CD14-positive monocyte (primary cell): Measurements from ENCODE around the gene THRB. TPM values are rescaled to one million over a fixed set of nuclear protein-coding genes. Genes with fewer than 3 reads are reported as not detected.

ENCODE experiments used
- DNase-seq, 3 donors: peaks; one replicate each; pipeline ENCODE4 v3.0.0-alpha.2; 2011 to 2022
- H2AFZ ChIP-seq: 2 replicates; pipeline ENCODE4 v1.6.0; 2012; ENCODE audit warnings: mild to moderate bottlenecking, low read depth, low read length, inconsistent platforms; ENCODE audit not compliant: insufficient read depth, poor library complexity, severe bottlenecking
- H3K27ac ChIP-seq, 2 donors: 1 replicate in 1 of 2; 2 replicates in 1 of 2; pipeline ENCODE4 v1.5.1; 2012 to 2013; ENCODE audit warnings: low read length in 2 of 2, control low read depth in 1 of 2, inconsistent platforms in 1 of 2, low read depth in 1 of 2, mild to moderate bottlenecking in 1 of 2
- H3K27me3 ChIP-seq, 2 donors: one replicate each; pipeline versions ENCODE4 v1.6.0 to v1.6.1; 2011 to 2013; ENCODE audit warnings: low read length in 2 of 2; ENCODE audit not compliant: control insufficient read depth in 2 of 2, insufficient read depth in 2 of 2
- H3K36me3 ChIP-seq, 2 donors: replicated peaks in 1 of 2; 1 replicate in 1 of 2; 2 replicates in 1 of 2; pipeline versions ENCODE4 v1.5.1 to v1.6.1; 2012 to 2013; ENCODE audit warnings: low read length in 2 of 2, control low read depth in 1 of 2, inconsistent platforms in 1 of 2, mild to moderate bottlenecking in 1 of 2; ENCODE audit not compliant: insufficient read depth in 2 of 2, control insufficient read depth in 1 of 2
- H3K4me1 ChIP-seq, 2 donors: 1 replicate in 1 of 2; 2 replicates in 1 of 2; pipeline versions ENCODE4 v1.5.1 to v1.6.1; 2012 to 2013; ENCODE audit warnings: low read length in 2 of 2, control low read depth in 1 of 2, inconsistent platforms in 1 of 2, mild to moderate bottlenecking in 1 of 2, moderate library complexity in 1 of 2; ENCODE audit not compliant: insufficient read depth in 2 of 2, control insufficient read depth in 1 of 2
- H3K4me2 ChIP-seq: replicated peaks from 2 replicates; pipeline ENCODE3; 2012; ENCODE audit warnings: low read length, moderate library complexity, mild to moderate bottlenecking; ENCODE audit not compliant: poor library complexity, severe bottlenecking; ENCODE audit errors: extremely low read depth
- H3K4me3 ChIP-seq, 3 experiments: fragments of 200-600 bp in 1 of 3; sonication (generic) in 1 of 3; replicated peaks in 1 of 3; 1 replicate in 2 of 3; 2 replicates in 1 of 3; pipeline ENCODE4 v1.5.1; 2011 to 2013; ENCODE audit warnings: low read length in 3 of 3, mild to moderate bottlenecking in 3 of 3, control low read depth in 2 of 3, low read depth in 2 of 3, inconsistent platforms in 1 of 3, moderate library complexity in 1 of 3
- H3K79me2 ChIP-seq: 2 replicates; pipeline ENCODE4 v1.6.0; 2012; ENCODE audit warnings: mild to moderate bottlenecking, control low read depth, inconsistent platforms, low read length, moderate library complexity; ENCODE audit not compliant: insufficient read depth
- H3K9ac ChIP-seq: 2 replicates; pipeline ENCODE4 v1.6.0; 2017; ENCODE audit warnings: low read length, mild to moderate bottlenecking; ENCODE audit not compliant: insufficient read depth, poor library complexity, severe bottlenecking
- H3K9me3 ChIP-seq, 2 donors: replicated peaks in 1 of 2; 1 replicate in 1 of 2; 2 replicates in 1 of 2; pipeline versions ENCODE4 v1.5.1 to v1.6.1; 2012 to 2013; ENCODE audit warnings: low read length in 2 of 2, control low read depth in 1 of 2; ENCODE audit not compliant: control insufficient read depth in 1 of 2, insufficient read depth in 1 of 2
- H4K20me1 ChIP-seq: 2 replicates; pipeline ENCODE4 v1.6.0; 2012; ENCODE audit warnings: mild to moderate bottlenecking, low read length, control low read depth, moderate library complexity; ENCODE audit not compliant: insufficient read depth
- H3K27ac Mint-ChIP-seq, 7 donors: one replicate each; pipeline ENCODE4 v1.8.0; 2020; ENCODE audit warnings: mild to moderate bottlenecking in 7 of 7, mixed read lengths in 7 of 7, moderate library complexity in 6 of 7, inconsistent platforms in 2 of 7
- H3K27me3 Mint-ChIP-seq, 3 donors: one replicate each; pipeline ENCODE4 v1.8.0; 2021 to 2022; ENCODE audit warnings: low read depth in 3 of 3, mild to moderate bottlenecking in 3 of 3, mixed read lengths in 3 of 3, moderate library complexity in 3 of 3, inconsistent platforms in 1 of 3
- H3K36me3 Mint-ChIP-seq, 2 donors: one replicate each; pipeline ENCODE4 v1.8.0; 2020; ENCODE audit warnings: mixed read lengths in 2 of 2, inconsistent platforms in 1 of 2, mild to moderate bottlenecking in 1 of 2
- H3K4me1 Mint-ChIP-seq: one replicate; pipeline ENCODE4 v1.8.0; 2020; ENCODE audit warnings: mild to moderate bottlenecking, mixed read lengths
- H3K4me3 Mint-ChIP-seq, 2 donors: one replicate each; pipeline ENCODE4 v1.8.0; 2020; ENCODE audit warnings: mild to moderate bottlenecking in 2 of 2, mixed read lengths in 2 of 2, moderate library complexity in 1 of 2
- H3K9me3 Mint-ChIP-seq, 7 donors: one replicate each; pipeline ENCODE4 v1.8.0; 2020 to 2022; ENCODE audit warnings: mixed read lengths in 7 of 7, mild to moderate bottlenecking in 6 of 7, moderate library complexity in 6 of 7, inconsistent platforms in 2 of 7
- WGBS: methylation state at CpG from one replicate; pipeline ENCODE4 v1.1.5; 2013; ENCODE audit warnings: missing lambda C conversion rate; ENCODE audit not compliant: insufficient coverage; 5-methylcytosine and 5-hydroxymethylcytosine counted together
- intact Hi-C, 2 donors: fragments of 100-400 bp; cut with micrococcal nuclease; formaldehyde crosslinking; loops; one replicate each; pipeline versions ENCODE4 v1.15.0 to v1.15.1; 2023
- polyA plus RNA-seq, 3 donors: library from polyadenylated mRNA; depleted of rRNA in 1 of 3; unstranded in 2 of 3; stranded (reverse) in 1 of 3; fragments of 300-500 nt in 2 of 3; fragments of >200 nt in 1 of 3; fragmentation: Illumina TruSeq in 2 of 3; gene quantifications; 1 replicate in 2 of 3; 2 replicates in 1 of 3; pipeline ENCODE4 v1.2.3, GENCODE V29; 2012 to 2021
- TF ChIP-seq, protein P1 (sequence below): fragments of 200-600 bp; IDR thresholded peaks from one replicate; pipeline ENCODE4 v1.8.0; 2022; ENCODE audit warnings: antibody characterized with exemption, mild to moderate bottlenecking

THRB gene
- polyA plus RNA-seq, 3 donors = 0.05 TPM; not detected in 2

DNA sequence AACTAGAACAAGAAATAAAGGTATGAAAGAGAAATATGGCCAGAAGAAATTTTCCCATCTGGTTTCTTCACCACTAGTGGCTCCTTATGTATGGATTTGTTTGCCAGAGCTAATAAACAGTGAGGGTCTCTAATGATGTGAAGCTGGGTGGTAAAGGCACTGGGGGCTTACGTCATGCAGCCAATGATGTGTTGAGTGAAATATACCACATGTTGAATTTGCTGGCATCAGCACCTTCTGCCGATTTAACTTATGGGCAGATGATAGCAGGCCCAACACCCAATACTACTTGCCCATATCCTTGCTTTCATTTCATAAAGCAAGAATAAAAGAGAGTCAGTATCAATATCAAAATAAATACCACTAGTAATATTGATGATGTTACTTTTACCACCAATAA is 133.0 kb downstream of the THRB start:
- no peaks in the 10 kb centered on the region for H3K36me3 ChIP-seq
- no peak overlapping the region for H3K27ac ChIP-seq
- no peak overlapping the region for H3K27ac Mint-ChIP-seq
- TF ChIP-seq, protein P1, sequence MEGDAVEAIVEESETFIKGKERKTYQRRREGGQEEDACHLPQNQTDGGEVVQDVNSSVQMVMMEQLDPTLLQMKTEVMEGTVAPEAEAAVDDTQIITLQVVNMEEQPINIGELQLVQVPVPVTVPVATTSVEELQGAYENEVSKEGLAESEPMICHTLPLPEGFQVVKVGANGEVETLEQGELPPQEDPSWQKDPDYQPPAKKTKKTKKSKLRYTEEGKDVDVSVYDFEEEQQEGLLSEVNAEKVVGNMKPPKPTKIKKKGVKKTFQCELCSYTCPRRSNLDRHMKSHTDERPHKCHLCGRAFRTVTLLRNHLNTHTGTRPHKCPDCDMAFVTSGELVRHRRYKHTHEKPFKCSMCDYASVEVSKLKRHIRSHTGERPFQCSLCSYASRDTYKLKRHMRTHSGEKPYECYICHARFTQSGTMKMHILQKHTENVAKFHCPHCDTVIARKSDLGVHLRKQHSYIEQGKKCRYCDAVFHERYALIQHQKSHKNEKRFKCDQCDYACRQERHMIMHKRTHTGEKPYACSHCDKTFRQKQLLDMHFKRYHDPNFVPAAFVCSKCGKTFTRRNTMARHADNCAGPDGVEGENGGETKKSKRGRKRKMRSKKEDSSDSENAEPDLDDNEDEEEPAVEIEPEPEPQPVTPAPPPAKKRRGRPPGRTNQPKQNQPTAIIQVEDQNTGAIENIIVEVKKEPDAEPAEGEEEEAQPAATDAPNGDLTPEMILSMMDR = no peak
- H3K4me3 ChIP-seq = no peak overlapping the region
- no peaks in the 10 kb centered on the region for H3K9me3 Mint-ChIP-seq
- H3K27me3 ChIP-seq = no peaks in the 10 kb centered on the region
- H3K79me2 ChIP-seq = no peaks in the 10 kb centered on the region
- H3K27me3 Mint-ChIP-seq = no peaks in the 10 kb centered on the region
- H4K20me1 ChIP-seq = no peaks in the 10 kb centered on the region
- H3K4me2 ChIP-seq = no peak overlapping the region
- no peak overlapping the region for H2AFZ ChIP-seq
- no peaks in the 10 kb centered on the region for H3K4me1 ChIP-seq
- no peaks in the 10 kb centered on the region for H3K9me3 ChIP-seq
- no CpG with 5 or more reads among the region's 2 CpGs for WGBS
- no peaks in the 10 kb centered on the region for H3K36me3 Mint-ChIP-seq
- H3K4me1 Mint-ChIP-seq = peaks cover 3% of the 10 kb centered on the region
- no peak overlapping the region for H3K9ac ChIP-seq
- intact Hi-C loops = no loop called here
- DNase-seq = no peak
- H3K4me3 Mint-ChIP-seq = no peak overlapping the region

DNA sequence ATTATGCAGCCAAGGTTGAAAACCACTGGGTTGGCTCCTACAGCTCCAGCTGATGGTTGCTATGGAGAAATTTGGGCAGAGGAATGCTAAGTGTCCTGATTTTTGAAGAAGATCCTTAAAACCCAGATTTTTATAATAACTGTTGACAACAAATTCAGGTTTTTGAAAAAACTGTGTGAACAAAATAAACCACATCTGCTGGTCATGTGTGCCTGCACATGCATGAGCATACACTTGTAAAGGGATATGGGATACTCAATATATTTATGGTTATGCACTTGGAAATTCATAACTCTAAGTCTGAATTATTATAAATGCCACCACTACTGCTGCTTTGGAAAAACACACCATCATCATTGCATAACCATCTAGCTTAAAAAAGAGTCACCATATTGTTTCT is 133.7 kb downstream of the THRB start:
- no peak overlapping the region for H3K4me3 Mint-ChIP-seq
- Histone ChIP-seq H3K4me3 (no peak overlapping the region), H3K27ac (no peak overlapping the region), H3K36me3 (no peaks in the 10 kb centered on the region), H3K79me2 (no peaks in the 10 kb centered on the region), H3K9me3 (no peaks in the 10 kb centered on the region), H3K4me2 (no peak overlapping the region), H4K20me1 (no peaks in the 10 kb centered on the region), H3K27me3 (no peaks in the 10 kb centered on the region), H3K4me1 (no peaks in the 10 kb centered on the region), H2AFZ (no peak overlapping the region), H3K9ac (no peak overlapping the region)
- H3K27me3 Mint-ChIP-seq = no peaks in the 10 kb centered on the region
- H3K36me3 Mint-ChIP-seq = no peaks in the 10 kb centered on the region
- H3K9me3 Mint-ChIP-seq = no peaks in the 10 kb centered on the region
- H3K27ac Mint-ChIP-seq = no peak overlapping the region
- TF ChIP-seq, protein P1 = no peak
- DNase-seq = no peak
- intact Hi-C loops = no loop called here
- H3K4me1 Mint-ChIP-seq = peaks cover 3% of the 10 kb centered on the region
